Measurements from ENCODE around the gene ANKRD45. TPM values are rescaled to one million over a fixed set of nuclear protein-coding genes. Genes with fewer than 3 reads are reported as not detected.
"Not testable (repeated sequence)": the region's sequence is repeated elsewhere in the genome, so short reads cannot be mapped to it uniquely, and the experiment has no call there.

The ANKRD45 gene
- total RNA-seq, 1 donor from 2014 or later = not detected

DNA sequence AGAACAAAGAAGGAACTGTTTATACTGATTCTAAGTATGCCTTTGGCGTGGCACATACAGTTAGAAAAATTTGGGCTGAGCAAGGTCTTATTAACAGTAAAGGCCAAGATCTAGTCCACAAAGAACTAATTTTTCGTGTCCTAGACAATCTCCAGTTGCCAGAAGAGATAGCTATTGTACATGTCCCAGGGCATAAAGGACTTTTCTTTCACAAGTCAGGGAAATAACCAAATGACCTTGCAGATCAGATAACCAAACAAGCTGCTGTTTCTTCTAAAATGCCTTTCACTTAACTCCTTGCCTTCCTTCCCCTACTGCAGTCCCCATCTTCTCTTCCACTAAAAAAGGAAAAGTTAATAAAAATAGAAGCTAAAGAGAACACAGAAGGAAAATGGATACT, 30.5 kb downstream of the ANKRD45 start:
- H3K27me3 Mint-ChIP-seq (ENCODE audit: low read depth) = no peaks in the 10 kb centered on the region
- TF ChIP-seq, protein P1, sequence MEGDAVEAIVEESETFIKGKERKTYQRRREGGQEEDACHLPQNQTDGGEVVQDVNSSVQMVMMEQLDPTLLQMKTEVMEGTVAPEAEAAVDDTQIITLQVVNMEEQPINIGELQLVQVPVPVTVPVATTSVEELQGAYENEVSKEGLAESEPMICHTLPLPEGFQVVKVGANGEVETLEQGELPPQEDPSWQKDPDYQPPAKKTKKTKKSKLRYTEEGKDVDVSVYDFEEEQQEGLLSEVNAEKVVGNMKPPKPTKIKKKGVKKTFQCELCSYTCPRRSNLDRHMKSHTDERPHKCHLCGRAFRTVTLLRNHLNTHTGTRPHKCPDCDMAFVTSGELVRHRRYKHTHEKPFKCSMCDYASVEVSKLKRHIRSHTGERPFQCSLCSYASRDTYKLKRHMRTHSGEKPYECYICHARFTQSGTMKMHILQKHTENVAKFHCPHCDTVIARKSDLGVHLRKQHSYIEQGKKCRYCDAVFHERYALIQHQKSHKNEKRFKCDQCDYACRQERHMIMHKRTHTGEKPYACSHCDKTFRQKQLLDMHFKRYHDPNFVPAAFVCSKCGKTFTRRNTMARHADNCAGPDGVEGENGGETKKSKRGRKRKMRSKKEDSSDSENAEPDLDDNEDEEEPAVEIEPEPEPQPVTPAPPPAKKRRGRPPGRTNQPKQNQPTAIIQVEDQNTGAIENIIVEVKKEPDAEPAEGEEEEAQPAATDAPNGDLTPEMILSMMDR (IDR thresholded peaks at IDR 0.05) = no peak
- peaks cover 1% of the 10 kb centered on the region for H3K36me3 Mint-ChIP-seq (ENCODE audit: low read depth)
- peak overlapping the region; percentile 39 for H3K4me3 Mint-ChIP-seq (ENCODE audit: unreplicated experiment)
- H3K4me1 Mint-ChIP-seq (ENCODE audit: low read depth) = no peaks in the 10 kb centered on the region
- DNase-seq (ENCODE audit: low spot score) = no peak
- H3K27ac Mint-ChIP-seq (ENCODE audit: unreplicated experiment) = no peak overlapping the region
- peaks cover 8% of the 10 kb centered on the region for H3K9me3 Mint-ChIP-seq (ENCODE audit: low read depth)

GRCh38 chr1:173638043-173639021, 31.3 kb downstream of the ANKRD45 start:
- peak overlapping the region; percentile 60 for H3K4me3 Mint-ChIP-seq (ENCODE audit: unreplicated experiment)
- H3K36me3 Mint-ChIP-seq (ENCODE audit: low read depth) = peaks cover 1% of the 10 kb centered on the region
- H3K4me1 Mint-ChIP-seq (ENCODE audit: low read depth) = no peaks in the 10 kb centered on the region
- no peaks in the 10 kb centered on the region for H3K27me3 Mint-ChIP-seq (ENCODE audit: low read depth)
- H3K27ac Mint-ChIP-seq (ENCODE audit: unreplicated experiment) = no peak overlapping the region
- no peak for DNase-seq (ENCODE audit: low spot score)
- TF ChIP-seq, protein P1 (IDR thresholded peaks at IDR 0.05) = no peak
- H3K9me3 Mint-ChIP-seq (ENCODE audit: low read depth) = peaks cover 14% of the 10 kb centered on the region

GRCh38 chr1:173637236-173638042, 32.2 kb downstream of the ANKRD45 start:
- H3K27me3 Mint-ChIP-seq (ENCODE audit: low read depth); H3K4me1 Mint-ChIP-seq (ENCODE audit: low read depth); H3K36me3 Mint-ChIP-seq (ENCODE audit: low read depth); DNase-seq (ENCODE audit: low spot score): not testable (repeated sequence)
- H3K9me3 Mint-ChIP-seq (ENCODE audit: low read depth) = peaks cover 16% of the 10 kb centered on the region
- peak overlapping the region; percentile 8 for H3K27ac Mint-ChIP-seq (ENCODE audit: unreplicated experiment)
- peak overlapping the region; percentile 60 for H3K4me3 Mint-ChIP-seq (ENCODE audit: unreplicated experiment)

DNA sequence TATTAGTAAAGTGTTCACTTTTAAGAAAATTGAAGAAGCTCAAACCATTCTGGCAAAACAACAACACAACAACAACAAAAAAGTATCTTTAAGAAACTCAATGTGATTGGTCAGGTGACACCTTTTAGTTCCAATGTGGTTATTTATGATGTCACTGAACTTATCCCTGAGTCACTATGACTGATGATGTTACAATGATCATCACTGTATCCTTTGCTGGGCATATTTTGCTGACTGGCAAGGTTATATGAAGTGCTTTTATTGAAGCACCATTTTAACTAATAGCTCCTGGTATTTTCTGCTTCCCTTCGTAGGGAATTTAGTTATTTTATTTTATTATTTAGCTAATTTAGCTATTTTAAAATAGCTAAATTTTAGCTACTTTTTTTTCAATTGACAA, 34.5 kb downstream of the ANKRD45 start, which contains the start of gene TEX50:
Gene TEX50 (plus strand): TSS at position 223 of the 400 bp plus-strand sequence. CDS start 184 bp downstream, outside the sequence.
- TF ChIP-seq, protein P1 (IDR thresholded peaks at IDR 0.05) = no peak
- no peak for DNase-seq (ENCODE audit: low spot score)

GRCh38 chr1:173628888-173629287, 40.8 kb downstream of the ANKRD45 start:
- H3K4me3 Mint-ChIP-seq (ENCODE audit: unreplicated experiment) = no peak overlapping the region
- DNase-seq (ENCODE audit: low spot score) = no peak
- H3K27me3 Mint-ChIP-seq (ENCODE audit: low read depth) = no peaks in the 10 kb centered on the region
- peaks cover 24% of the 10 kb centered on the region for H3K9me3 Mint-ChIP-seq (ENCODE audit: low read depth)
- H3K36me3 Mint-ChIP-seq (ENCODE audit: low read depth) = peaks cover 2% of the 10 kb centered on the region
- TF ChIP-seq, protein P1 (IDR thresholded peaks at IDR 0.05) = no peak
- H3K27ac Mint-ChIP-seq (ENCODE audit: unreplicated experiment) = no peak overlapping the region
- no peaks in the 10 kb centered on the region for H3K4me1 Mint-ChIP-seq (ENCODE audit: low read depth)

More for the DNA sequence above, 34.5 kb downstream of the ANKRD45 start, which contains the start of gene TEX50:
- H3K4me3 Mint-ChIP-seq (ENCODE audit: unreplicated experiment) = no peak within 1 kb of the TSS
- no peaks in the 10 kb centered on the region for H3K27me3 Mint-ChIP-seq (ENCODE audit: low read depth)
- peaks cover 28% of the 10 kb centered on the region for H3K9me3 Mint-ChIP-seq (ENCODE audit: low read depth)
- H3K4me1 Mint-ChIP-seq (ENCODE audit: low read depth) = no peaks in the 10 kb centered on the region
- H3K36me3 Mint-ChIP-seq (ENCODE audit: low read depth) = peaks cover 2% of the 10 kb centered on the region
- H3K27ac Mint-ChIP-seq (ENCODE audit: unreplicated experiment) = no peak within 1 kb of the TSS

Data from chondrocyte (in vitro differentiated cells).